Thyroid gland (tissue), 4 donors: ENCODE results near the gene PTGR1.

Source experiments
- CTCF ChIP-seq, 6 experiments: fragments of 200-600 bp in 3 of 6; fragments of 450-650 bp in 3 of 6; sonication (generic) in 3 of 6; IDR thresholded peaks; one replicate each; pipeline ENCODE4 v1.5.1; 2016 to 2019; ENCODE audit warnings: antibody characterized with exemption in 6 of 6, mild to moderate bottlenecking in 2 of 6, inconsistent platforms in 1 of 6, moderate library complexity in 1 of 6
- POLR2A ChIP-seq, 2 donors: fragments of 450-650 bp; IDR thresholded peaks; one replicate each; pipeline ENCODE4 v1.6.1; 2017; ENCODE audit warnings: antibody characterized with exemption in 2 of 2, mild to moderate bottlenecking in 2 of 2, moderate library complexity in 1 of 2

GRCh38 chr9:111548623-111549022 lies 50.8 kb downstream of the PTGR1 start:
- TF ChIP-seq CTCF (IDR thresholded peaks at IDR 0.05) (no peak), POLR2A (IDR thresholded peaks at IDR 0.05) (no peak)
